ACHN (cell line): Measurements from ENCODE around the gene FGFR3.

Experiments used
- DNase-seq: peaks from one replicate; pipeline ENCODE4 v3.0.0-alpha.2; 2015
- in situ Hi-C: cut with HindIII; loops from 2 replicates; pipeline ENCODE4 v1.10.0; 2017; ENCODE audit warnings: low sequenced_read_pairs, low pct_ligation_motif_present, low pct_unique_long_range_greater_than_20kb

The FGFR3 gene

GRCh38 chr4:1797298-1797860 is 4.3 kb downstream of the FGFR3 start:
- DNase-seq: no peak
- in situ Hi-C loops: no loop called here

GRCh38 chr4:1797861-1798579 is 4.9 kb downstream of the FGFR3 start:
- in situ Hi-C loops: no loop called here
- no peak for DNase-seq

GRCh38 chr4:1798580-1799386 is 5.7 kb downstream of the FGFR3 start:
- no peak for DNase-seq
- in situ Hi-C loops: no loop called here

GRCh38 chr4:1799387-1800375 is 6.6 kb downstream of the FGFR3 start:
- DNase-seq: no peak
- in situ Hi-C loops: no loop called here

GRCh38 chr4:1800805-1801204 is 7.7 kb downstream of the FGFR3 start:
- no peak for DNase-seq
- in situ Hi-C loops: no loop called here

GRCh38 chr4:1801286-1801958 is 8.3 kb downstream of the FGFR3 start:
- in situ Hi-C loops: no loop called here
- DNase-seq: no peak

GRCh38 chr4:1802151-1802715 is 9.1 kb downstream of the FGFR3 start:
- in situ Hi-C loops: no loop called here
- no peak for DNase-seq

- in situ Hi-C loops: no loop called here
- no peak for DNase-seq
Measured at GRCh38 chr4:1802720-1803522, 9.8 kb downstream of the FGFR3 start.

- DNase-seq: no peak
- in situ Hi-C loops: no loop called here
Measured at GRCh38 chr4:1803523-1804423, 10.7 kb downstream of the FGFR3 start.

GRCh38 chr4:1804638-1805492 is 11.8 kb downstream of the FGFR3 start:
- DNase-seq: no peak

GRCh38 chr4:1805493-1806222 is 12.6 kb downstream of the FGFR3 start:
- DNase-seq: no peak
- in situ Hi-C loops: no loop called here

More at GRCh38 chr4:1804638-1805492, 11.8 kb downstream of the FGFR3 start:
- in situ Hi-C loops: no loop called here

GRCh38 chr4:1806223-1806564 is 13.1 kb downstream of the FGFR3 start:
- in situ Hi-C loops: no loop called here
- DNase-seq: no peak

- DNase-seq: no peak
- in situ Hi-C loops: no loop called here
Measured at GRCh38 chr4:1806596-1807331, 13.7 kb downstream of the FGFR3 start.

- in situ Hi-C loops: no loop called here
Measured at GRCh38 chr4:1807332-1807777, 14.3 kb downstream of the FGFR3 start.

More at GRCh38 chr4:1807332-1807777, 14.3 kb downstream of the FGFR3 start:
- DNase-seq: no peak
